ENCODE measurements around the gene PARD3. TPM values are rescaled to one million over a fixed set of nuclear protein-coding genes. Genes with fewer than 3 reads are reported as not detected.

PARD3 gene
- polyA plus RNA-seq, 2 of the 4 experiments (the other 2 are of a cell fraction): 110 to 200 TPM

DNA sequence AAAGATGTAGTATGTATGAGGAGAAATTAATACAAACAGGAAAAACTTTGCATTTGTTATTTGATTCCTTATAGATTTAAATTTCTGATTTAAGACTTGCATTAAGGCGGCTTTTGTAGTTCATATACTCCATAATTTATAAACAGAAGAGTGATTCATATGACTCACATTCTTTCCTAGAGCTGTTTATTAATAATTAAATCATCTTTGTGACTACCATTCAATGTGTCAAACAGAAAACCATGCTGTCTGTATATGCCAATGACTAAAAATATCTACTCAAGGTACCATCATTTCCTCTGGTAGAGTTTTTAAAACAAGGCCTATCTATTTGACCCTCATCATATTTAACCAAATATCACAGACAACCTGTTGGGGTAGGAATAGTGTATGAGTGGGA, 501.7 kb downstream of the PARD3 start:
- H3K27ac ChIP-seq: peak overlapping the region; percentile 8 to 63; a peak in 4 of 6 replicates
- FAIRE-seq (no peak), DNase-seq (ENCODE audit: low read depth in 1 of 2, low spot score in 1 of 2) (no peak), ATAC-seq (no peak; a peak in 1 of 6 replicates)
- POLR2A ChIA-PET: no interaction called here
- TF ChIP-seq RAD21 (conservative IDR thresholded peaks at IDR 0.05 in 1 of 2, IDR thresholded peaks at IDR 0.05 in 1 of 2) (no peak), EHF (CRISPR knock-in tag; IDR thresholded peaks at IDR 0.05) (no peak), JUNB (IDR thresholded peaks at IDR 0.05) (0 out of 2 replicates have a peak, but pooled peaks have one; percentile 13)
- TF ChIP-seq, protein P1, sequence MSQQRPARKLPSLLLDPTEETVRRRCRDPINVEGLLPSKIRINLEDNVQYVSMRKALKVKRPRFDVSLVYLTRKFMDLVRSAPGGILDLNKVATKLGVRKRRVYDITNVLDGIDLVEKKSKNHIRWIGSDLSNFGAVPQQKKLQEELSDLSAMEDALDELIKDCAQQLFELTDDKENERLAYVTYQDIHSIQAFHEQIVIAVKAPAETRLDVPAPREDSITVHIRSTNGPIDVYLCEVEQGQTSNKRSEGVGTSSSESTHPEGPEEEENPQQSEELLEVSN (IDR thresholded peaks at IDR 0.05; ENCODE audit: borderline replicate concordance, low read depth): no peak
- no peak overlapping the region for H3K4me3 ChIP-seq
- peaks cover 23% of the 10 kb centered on the region for H3K4me1 ChIP-seq
- H3K4me2 ChIP-seq: peak overlapping the region; percentile 41
- CTCF ChIA-PET: interaction anchor here (1.1 kb wide), 1 partner anchor 18 kb away, joined by 3 read pairs; no protein-coding TSS in a partner anchor
- WGBS (ENCODE audit: missing lambda C conversion rate): 48% methylated on average over 1 of the region's 1 CpG
- no peaks in the 10 kb centered on the region for H3K9me3 ChIP-seq

DNA sequence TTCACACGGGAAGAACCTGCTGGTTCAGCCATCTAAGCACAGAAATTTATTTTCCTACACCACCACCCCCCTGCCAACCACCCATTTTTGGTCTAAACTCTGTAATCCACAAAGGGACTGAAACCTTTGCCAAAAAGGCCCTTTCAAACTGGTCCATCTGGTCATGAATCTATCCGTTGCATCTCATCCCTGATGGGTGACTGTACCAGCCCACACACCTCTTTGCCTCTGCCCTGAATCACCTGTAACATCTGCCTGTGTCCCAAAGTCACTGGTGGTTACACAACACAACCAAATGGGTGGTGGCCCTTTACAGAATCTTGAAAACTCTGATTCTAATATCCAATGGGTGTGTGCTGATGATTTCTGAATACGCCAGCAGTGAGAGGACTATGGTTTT, 503.4 kb downstream of the PARD3 start:
- Histone ChIP-seq H3K27ac (no peak overlapping the region), H3K4me2 (no peak overlapping the region), H3K9me3 (no peaks in the 10 kb centered on the region), H3K4me3 (no peak overlapping the region), H3K4me1 (peaks cover 23% of the 10 kb centered on the region)
- CTCF ChIA-PET: no interaction called here
- 87% methylated on average over 3 of the region's 3 CpGs for WGBS (ENCODE audit: missing lambda C conversion rate)
- TF ChIP-seq KDM1A (IDR thresholded peaks at IDR 0.05; ENCODE audit: low read depth) (no peak), ZSCAN20 (CRISPR knock-in tag; IDR thresholded peaks at IDR 0.05) (no peak), NFE2L2 (conservative IDR thresholded peaks at IDR 0.05; ENCODE audit: low read length) (no peak), ZC3H11A (IDR thresholded peaks at IDR 0.05) (no peak), HOXB5 (CRISPR knock-in tag; IDR thresholded peaks at IDR 0.05) (no peak), MAX (IDR thresholded peaks at IDR 0.05) (no peak), POLR2AphosphoS2 (conservative IDR thresholded peaks at IDR 0.05; ENCODE audit: low read length) (no peak), HEYL (CRISPR knock-in tag; IDR thresholded peaks at IDR 0.05) (no peak), FOXS1 (CRISPR knock-in tag; IDR thresholded peaks at IDR 0.05) (no peak), CHD4 (IDR thresholded peaks at IDR 0.05; ENCODE audit: borderline replicate concordance) (no peak), RCOR1 (IDR thresholded peaks at IDR 0.05; ENCODE audit: low read depth, low read length) (no peak)
- TF ChIP-seq, protein P1 (IDR thresholded peaks at IDR 0.05; ENCODE audit: borderline replicate concordance, low read depth): no peak
- FAIRE-seq: no peak
- POLR2A ChIA-PET: no interaction called here
- ATAC-seq: no peak
- DNase-seq (ENCODE audit: low read depth in 1 of 2, low spot score in 1 of 2): no peak

DNA sequence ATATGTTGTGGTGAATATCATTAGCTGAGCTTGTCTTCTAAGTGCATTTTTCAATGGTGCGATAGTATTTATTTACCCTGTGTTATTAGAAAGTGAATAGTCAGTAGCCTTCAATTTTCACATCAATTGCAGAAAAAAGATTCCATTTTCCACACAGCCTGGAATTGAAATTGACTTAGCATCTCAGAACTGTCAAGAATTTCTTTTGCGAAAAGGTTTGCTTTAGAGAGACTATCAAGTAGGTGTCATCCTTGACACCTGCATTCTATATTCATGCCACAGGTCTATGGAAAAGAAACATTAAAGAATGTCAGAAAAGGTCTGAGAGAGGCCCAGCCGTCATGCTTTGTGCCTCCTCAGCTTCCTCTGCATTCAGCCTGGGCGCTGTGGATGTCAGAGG, 504.9 kb downstream of the PARD3 start:
- Histone ChIP-seq H3K9me3 (no peaks in the 10 kb centered on the region), H3K27ac (no peak overlapping the region), H3K4me1 (peaks cover 23% of the 10 kb centered on the region), H3K4me2 (no peak overlapping the region), H3K4me3 (no peak overlapping the region)
- ChIA-PET POLR2A (no interaction called here), CTCF (interaction anchor here (1.0 kb wide), 1 partner anchor 10 kb away, joined by 3 read pairs; no protein-coding TSS in a partner anchor)
- 96% methylated on average over 4 of the region's 4 CpGs for WGBS (ENCODE audit: missing lambda C conversion rate)
- FAIRE-seq (no peak), ATAC-seq (no peak), DNase-seq (ENCODE audit: low read depth in 1 of 2, low spot score in 1 of 2) (no peak)
- TF ChIP-seq FOXS1 (CRISPR knock-in tag; IDR thresholded peaks at IDR 0.05) (no peak), POLR2A (IDR thresholded peaks at IDR 0.05; ENCODE audit: low read length) (no peak), HMGXB4 (CRISPR knock-in tag; IDR thresholded peaks at IDR 0.05; ENCODE audit: borderline replicate concordance) (no peak), RFX5 (IDR thresholded peaks at IDR 0.05) (no peak), TP53 (CRISPR knock-in tag; IDR thresholded peaks at IDR 0.05) (no peak), BHLHE40 (IDR thresholded peaks at IDR 0.05; ENCODE audit: low read depth, low read length) (no peak), SMC3 (IDR thresholded peaks at IDR 0.05) (no peak), HES2 (IDR thresholded peaks at IDR 0.05) (no peak), JUNB (IDR thresholded peaks at IDR 0.05) (no peak), KDM5A (IDR thresholded peaks at IDR 0.05) (no peak), HOXA7 (CRISPR knock-in tag; IDR thresholded peaks at IDR 0.05) (no peak), MAZ (IDR thresholded peaks at IDR 0.05; ENCODE audit: borderline replicate concordance, low read depth, low read length) (no peak), SREBF2 (IDR thresholded peaks at IDR 0.05) (no peak), HDAC2 (IDR thresholded peaks at IDR 0.05) (no peak), MYC (IDR thresholded peaks at IDR 0.05; ENCODE audit: borderline replicate concordance, low read length) (no peak), FOSL2 (IDR thresholded peaks at IDR 0.05) (no peak), FOSL2 (CRISPR knock-in tag; IDR thresholded peaks at IDR 0.05) (no peak), KDM1A (IDR thresholded peaks at IDR 0.05; ENCODE audit: low read depth) (no peak), JUN (IDR thresholded peaks at IDR 0.05) (no peak)
- TF ChIP-seq, protein P2, sequence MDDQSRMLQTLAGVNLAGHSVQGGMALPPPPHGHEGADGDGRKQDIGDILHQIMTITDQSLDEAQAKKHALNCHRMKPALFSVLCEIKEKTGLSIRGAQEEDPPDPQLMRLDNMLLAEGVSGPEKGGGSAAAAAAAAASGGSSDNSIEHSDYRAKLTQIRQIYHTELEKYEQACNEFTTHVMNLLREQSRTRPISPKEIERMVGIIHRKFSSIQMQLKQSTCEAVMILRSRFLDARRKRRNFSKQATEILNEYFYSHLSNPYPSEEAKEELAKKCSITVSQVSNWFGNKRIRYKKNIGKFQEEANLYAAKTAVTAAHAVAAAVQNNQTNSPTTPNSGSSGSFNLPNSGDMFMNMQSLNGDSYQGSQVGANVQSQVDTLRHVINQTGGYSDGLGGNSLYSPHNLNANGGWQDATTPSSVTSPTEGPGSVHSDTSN (IDR thresholded peaks at IDR 0.05): no peak

Data from A549 (cell line).